ENCODE results near the gene AEN. TPM values are rescaled to one million over a fixed set of nuclear protein-coding genes. Genes with fewer than 3 reads are reported as not detected.

Gene AEN, protein sequence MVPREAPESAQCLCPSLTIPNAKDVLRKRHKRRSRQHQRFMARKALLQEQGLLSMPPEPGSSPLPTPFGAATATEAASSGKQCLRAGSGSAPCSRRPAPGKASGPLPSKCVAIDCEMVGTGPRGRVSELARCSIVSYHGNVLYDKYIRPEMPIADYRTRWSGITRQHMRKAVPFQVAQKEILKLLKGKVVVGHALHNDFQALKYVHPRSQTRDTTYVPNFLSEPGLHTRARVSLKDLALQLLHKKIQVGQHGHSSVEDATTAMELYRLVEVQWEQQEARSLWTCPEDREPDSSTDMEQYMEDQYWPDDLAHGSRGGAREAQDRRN
- polyA plus RNA-seq (2013, experiment 1 of 2) = 53.8 TPM
- 56.0 TPM for polyA plus RNA-seq (2013, experiment 2 of 2)

DNA sequence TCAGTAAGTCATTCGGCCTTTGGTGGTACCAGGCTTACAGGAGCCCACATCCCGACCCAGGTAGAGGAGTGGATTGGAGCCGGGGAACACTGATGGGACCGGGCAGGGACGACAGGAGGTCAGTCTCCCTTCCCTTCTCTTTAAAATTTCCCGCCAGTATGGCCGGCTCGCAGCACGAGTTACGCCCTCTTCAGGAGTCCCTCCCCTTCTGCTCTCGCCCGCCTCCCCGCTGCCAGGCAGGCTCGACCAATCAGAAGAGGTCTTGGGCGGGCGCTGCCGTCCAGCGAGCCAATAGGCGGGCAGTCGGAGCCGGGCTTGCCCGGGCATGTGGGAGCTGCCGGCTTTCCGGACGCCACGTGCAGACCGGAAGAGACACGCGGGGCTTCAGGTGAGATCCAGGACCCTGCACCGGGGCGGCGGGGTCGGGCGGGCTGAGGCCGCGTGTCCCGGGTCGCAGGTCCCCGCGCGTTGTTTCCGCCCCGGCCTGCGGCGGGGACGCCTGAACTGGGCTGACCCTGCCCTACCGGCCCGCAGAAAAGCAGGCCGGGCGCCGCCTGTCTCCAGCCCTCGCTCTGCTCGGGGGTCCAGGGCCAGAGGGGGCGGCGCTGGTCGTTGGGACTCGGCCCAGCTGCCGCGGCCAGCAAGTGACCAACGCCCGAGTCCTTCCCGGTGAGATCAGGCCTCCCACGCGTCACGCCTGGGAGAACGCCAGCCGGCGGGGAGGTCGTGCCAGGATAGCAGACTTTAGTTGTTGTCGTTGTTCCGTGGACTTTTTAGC is at the start of gene AEN:
Gene AEN (plus strand): TSS at position 346 of the 778 bp plus-strand sequence. CDS start 4,870 bp downstream, outside the sequence.
- Histone ChIP-seq H2BK120ac (ENCODE audit: low read depth, low read length) (peak within 1 kb of the TSS; percentile 39), H3K4me3 (ENCODE audit: low read length) (peak within 1 kb of the TSS; percentile 86), H3K4ac (ENCODE audit: low read depth, low read length) (peak within 1 kb of the TSS; percentile 97), H2BK5ac (ENCODE audit: low read length) (peak within 1 kb of the TSS; percentile 95), H4K8ac (ENCODE audit: low read depth, low read length) (no peak within 1 kb of the TSS), H3K27me3 (ENCODE audit: insufficient read depth, low read length, poor library complexity) (no peaks in the 10 kb centered on the region), H3K36me3 (ENCODE audit: control insufficient read depth, insufficient read depth, low read length) (peaks cover 5% of the 10 kb centered on the region), H3K27ac (ENCODE audit: low read depth, low read length) (peak within 1 kb of the TSS; percentile 76), H2AK5ac (ENCODE audit: low read length) (peak within 1 kb of the TSS; percentile 82), H3K79me1 (ENCODE audit: low read length) (peaks cover 8% of the 10 kb centered on the region), H4K5ac (ENCODE audit: low read length) (no peak within 1 kb of the TSS), H3K4me2 (ENCODE audit: low read length) (peak within 1 kb of the TSS; percentile 87), H3K23ac (ENCODE audit: low read length) (peak within 1 kb of the TSS; percentile 92), H3K9ac (ENCODE audit: low read length) (peak within 1 kb of the TSS; percentile 99), H3K56ac (ENCODE audit: low read length) (peak within 1 kb of the TSS; percentile 99), H2BK15ac (replicated peaks; ENCODE audit: low read depth) (no peak within 1 kb of the TSS), H3K18ac (ENCODE audit: low read length) (peak within 1 kb of the TSS; percentile 46), H3K4me1 (ENCODE audit: control insufficient read depth, low read depth, low read length) (peaks cover 10% of the 10 kb centered on the region), H3K79me2 (ENCODE audit: control insufficient read depth, insufficient read depth, low read length) (peaks cover 48% of the 10 kb centered on the region)
- WGBS (ENCODE audit: extremely low coverage, insufficient coverage, low lambda C conversion rate) = no CpG with 5 or more reads among the region's 71 CpGs
- DNase-seq = peak; percentile 98

DNA sequence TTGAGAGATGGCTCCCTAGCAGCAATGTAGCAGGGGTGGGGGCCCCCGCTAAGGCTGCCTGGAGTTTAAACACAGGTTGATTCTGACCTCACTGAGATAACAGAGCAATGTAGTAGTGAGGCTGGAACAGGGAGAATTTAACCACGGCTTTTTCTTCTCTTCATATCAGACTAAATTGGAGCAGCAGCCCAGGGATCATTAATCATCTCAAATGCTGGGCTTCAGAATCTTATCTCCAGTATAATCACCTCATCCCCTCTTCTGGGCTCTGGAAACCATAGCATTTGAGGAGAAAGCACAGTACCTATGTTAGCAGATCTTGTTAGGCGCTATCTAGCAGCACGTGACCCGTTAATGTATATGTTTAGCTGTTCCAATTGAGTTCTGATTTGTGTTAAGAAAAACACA is 49.3 kb upstream of the AEN start:
- no peak overlapping the region for H4K8ac ChIP-seq (ENCODE audit: low read depth, low read length)
- H3K23ac ChIP-seq (ENCODE audit: low read length) = no peak overlapping the region
- no peaks in the 10 kb centered on the region for H3K4me1 ChIP-seq (ENCODE audit: control insufficient read depth, low read depth, low read length)
- no peak overlapping the region for H3K9ac ChIP-seq (ENCODE audit: low read length)
- H2BK15ac ChIP-seq (replicated peaks; ENCODE audit: low read depth) = no peak overlapping the region
- H3K79me2 ChIP-seq (ENCODE audit: control insufficient read depth, insufficient read depth, low read length) = no peaks in the 10 kb centered on the region
- no peaks in the 10 kb centered on the region for H3K79me1 ChIP-seq (ENCODE audit: low read length)
- no peak overlapping the region for H3K4ac ChIP-seq (ENCODE audit: low read depth, low read length)
- H3K4me2 ChIP-seq (ENCODE audit: low read length) = no peak overlapping the region
- H2BK120ac ChIP-seq (ENCODE audit: low read depth, low read length) = no peak overlapping the region
- no peak overlapping the region for H2BK5ac ChIP-seq (ENCODE audit: low read length)
- H3K4me3 ChIP-seq (ENCODE audit: low read length) = no peak overlapping the region
- no peak for DNase-seq
- H3K18ac ChIP-seq (ENCODE audit: low read length) = no peak overlapping the region
- no peak overlapping the region for H3K27ac ChIP-seq (ENCODE audit: low read depth, low read length)
- H4K5ac ChIP-seq (ENCODE audit: low read length) = no peak overlapping the region
- no CpG with 5 or more reads among the region's 5 CpGs for WGBS (ENCODE audit: extremely low coverage, insufficient coverage, low lambda C conversion rate)
- H3K27me3 ChIP-seq (ENCODE audit: insufficient read depth, low read length, poor library complexity) = no peaks in the 10 kb centered on the region
- H2AK5ac ChIP-seq (ENCODE audit: low read length) = no peak overlapping the region
- no peaks in the 10 kb centered on the region for H3K36me3 ChIP-seq (ENCODE audit: control insufficient read depth, insufficient read depth, low read length)
- no peak overlapping the region for H3K56ac ChIP-seq (ENCODE audit: low read length)

DNA sequence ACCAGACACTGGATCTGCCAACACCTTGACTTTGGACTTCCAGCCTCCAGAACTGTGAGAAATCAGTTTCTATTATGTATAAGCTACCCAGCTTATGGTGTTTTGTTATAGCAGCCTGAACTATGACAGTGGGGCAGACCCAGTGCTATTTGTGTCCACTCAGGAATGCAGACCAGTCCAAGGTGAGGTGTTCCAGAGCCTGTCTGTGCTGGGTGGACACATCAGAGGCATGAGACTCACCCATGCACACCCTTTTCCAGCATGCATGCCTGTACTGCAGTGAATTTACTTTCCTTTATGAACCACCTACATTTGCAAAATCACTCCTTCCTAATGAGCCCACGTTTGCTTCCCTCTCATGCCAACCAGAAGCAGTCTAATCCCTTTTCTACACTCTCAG is 47.1 kb upstream of the AEN start:
- Histone ChIP-seq H3K18ac (ENCODE audit: low read length) (no peak overlapping the region), H3K36me3 (ENCODE audit: control insufficient read depth, insufficient read depth, low read length) (no peaks in the 10 kb centered on the region), H2AK5ac (ENCODE audit: low read length) (no peak overlapping the region), H3K4me1 (ENCODE audit: control insufficient read depth, low read depth, low read length) (no peaks in the 10 kb centered on the region), H3K27me3 (ENCODE audit: insufficient read depth, low read length, poor library complexity) (no peaks in the 10 kb centered on the region), H3K23ac (ENCODE audit: low read length) (no peak overlapping the region), H2BK15ac (replicated peaks; ENCODE audit: low read depth) (no peak overlapping the region), H3K4me2 (ENCODE audit: low read length) (no peak overlapping the region), H4K8ac (ENCODE audit: low read depth, low read length) (no peak overlapping the region), H3K9ac (ENCODE audit: low read length) (no peak overlapping the region), H3K4ac (ENCODE audit: low read depth, low read length) (no peak overlapping the region), H2BK5ac (ENCODE audit: low read length) (no peak overlapping the region), H2BK120ac (ENCODE audit: low read depth, low read length) (no peak overlapping the region), H3K79me2 (ENCODE audit: control insufficient read depth, insufficient read depth, low read length) (no peaks in the 10 kb centered on the region), H4K5ac (ENCODE audit: low read length) (no peak overlapping the region), H3K27ac (ENCODE audit: low read depth, low read length) (no peak overlapping the region), H3K4me3 (ENCODE audit: low read length) (no peak overlapping the region), H3K56ac (ENCODE audit: low read length) (no peak overlapping the region), H3K79me1 (ENCODE audit: low read length) (no peaks in the 10 kb centered on the region)
- no peak for DNase-seq
- no CpG with 5 or more reads among the region's 1 CpG for WGBS (ENCODE audit: extremely low coverage, insufficient coverage, low lambda C conversion rate)

DNA sequence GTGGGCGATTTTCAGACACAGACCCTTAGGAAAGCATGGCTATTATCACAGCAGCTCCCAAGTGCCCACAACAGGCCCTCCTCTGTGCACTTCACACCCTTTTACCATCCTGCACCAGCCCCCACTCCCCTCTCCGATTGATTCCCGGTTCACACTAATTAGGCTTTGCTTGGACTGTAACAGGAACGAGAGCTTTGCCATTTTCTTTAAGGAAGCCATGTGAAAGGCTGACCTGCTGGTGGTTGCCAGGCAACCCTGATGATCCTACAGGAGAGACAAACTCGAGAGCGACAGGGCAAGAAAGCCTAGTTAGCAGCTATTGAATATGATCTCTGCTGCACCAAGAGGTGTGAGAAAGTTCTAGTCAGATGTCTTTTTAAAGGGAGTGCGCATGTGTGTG is 46.5 kb upstream of the AEN start:
- Histone ChIP-seq H3K23ac (ENCODE audit: low read length) (no peak overlapping the region), H3K4me1 (ENCODE audit: control insufficient read depth, low read depth, low read length) (no peaks in the 10 kb centered on the region), H3K56ac (ENCODE audit: low read length) (no peak overlapping the region), H3K4ac (ENCODE audit: low read depth, low read length) (no peak overlapping the region), H3K27ac (ENCODE audit: low read depth, low read length) (no peak overlapping the region), H4K5ac (ENCODE audit: low read length) (no peak overlapping the region), H3K4me2 (ENCODE audit: low read length) (no peak overlapping the region), H3K79me2 (ENCODE audit: control insufficient read depth, insufficient read depth, low read length) (no peaks in the 10 kb centered on the region), H4K8ac (ENCODE audit: low read depth, low read length) (no peak overlapping the region), H3K4me3 (ENCODE audit: low read length) (no peak overlapping the region), H2BK120ac (ENCODE audit: low read depth, low read length) (no peak overlapping the region), H3K36me3 (ENCODE audit: control insufficient read depth, insufficient read depth, low read length) (no peaks in the 10 kb centered on the region), H3K79me1 (ENCODE audit: low read length) (no peaks in the 10 kb centered on the region), H2BK15ac (replicated peaks; ENCODE audit: low read depth) (no peak overlapping the region), H2BK5ac (ENCODE audit: low read length) (no peak overlapping the region), H2AK5ac (ENCODE audit: low read length) (no peak overlapping the region), H3K18ac (ENCODE audit: low read length) (no peak overlapping the region), H3K9ac (ENCODE audit: low read length) (no peak overlapping the region), H3K27me3 (ENCODE audit: insufficient read depth, low read length, poor library complexity) (no peaks in the 10 kb centered on the region)
- no CpG with 5 or more reads among the region's 7 CpGs for WGBS (ENCODE audit: extremely low coverage, insufficient coverage, low lambda C conversion rate)
- peak; percentile 22 for DNase-seq

DNA sequence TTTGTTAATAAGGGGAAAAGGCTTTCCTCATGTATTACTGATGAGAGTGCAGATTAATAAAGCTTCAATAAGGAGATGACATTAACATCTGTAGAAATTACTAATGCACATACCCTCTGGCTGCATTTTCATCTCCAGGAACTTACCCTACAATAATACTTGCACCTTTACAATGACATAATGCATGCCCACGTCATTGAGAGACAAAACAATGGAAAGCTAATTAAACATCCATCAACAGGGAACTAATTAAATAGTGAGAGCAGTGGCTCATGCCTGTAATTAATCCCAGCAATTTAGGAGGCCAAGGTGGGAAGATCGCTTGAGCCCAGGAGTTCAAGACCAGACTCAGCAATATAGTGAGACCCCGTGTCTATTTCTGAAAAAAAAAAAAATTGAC is 41.8 kb upstream of the AEN start:
- H3K79me2 ChIP-seq (ENCODE audit: control insufficient read depth, insufficient read depth, low read length) = no peaks in the 10 kb centered on the region
- H3K27ac ChIP-seq (ENCODE audit: low read depth, low read length) = no peak overlapping the region
- no peak overlapping the region for H3K23ac ChIP-seq (ENCODE audit: low read length)
- no peak overlapping the region for H3K18ac ChIP-seq (ENCODE audit: low read length)
- H3K4me3 ChIP-seq (ENCODE audit: low read length) = no peak overlapping the region
- H3K36me3 ChIP-seq (ENCODE audit: control insufficient read depth, insufficient read depth, low read length) = no peaks in the 10 kb centered on the region
- H3K4ac ChIP-seq (ENCODE audit: low read depth, low read length) = no peak overlapping the region
- no peak overlapping the region for H3K4me2 ChIP-seq (ENCODE audit: low read length)
- no peak overlapping the region for H4K8ac ChIP-seq (ENCODE audit: low read depth, low read length)
- no peaks in the 10 kb centered on the region for H3K4me1 ChIP-seq (ENCODE audit: control insufficient read depth, low read depth, low read length)
- no peak overlapping the region for H3K56ac ChIP-seq (ENCODE audit: low read length)
- no peaks in the 10 kb centered on the region for H3K79me1 ChIP-seq (ENCODE audit: low read length)
- WGBS (ENCODE audit: extremely low coverage, insufficient coverage, low lambda C conversion rate) = no CpG with 5 or more reads among the region's 3 CpGs
- H2BK120ac ChIP-seq (ENCODE audit: low read depth, low read length) = no peak overlapping the region
- H3K9ac ChIP-seq (ENCODE audit: low read length) = no peak overlapping the region
- H2BK15ac ChIP-seq (replicated peaks; ENCODE audit: low read depth) = no peak overlapping the region
- no peak overlapping the region for H4K5ac ChIP-seq (ENCODE audit: low read length)
- no peak overlapping the region for H2AK5ac ChIP-seq (ENCODE audit: low read length)
- no peaks in the 10 kb centered on the region for H3K27me3 ChIP-seq (ENCODE audit: insufficient read depth, low read length, poor library complexity)
- no peak for DNase-seq
- no peak overlapping the region for H2BK5ac ChIP-seq (ENCODE audit: low read length)
